Lower lobe of right lung (tissue), 2 donors: ENCODE data around the gene TOMM40L. TPM values are rescaled to one million over a fixed set of nuclear protein-coding genes. Genes with fewer than 3 reads are reported as not detected.

Experiments used
- ATAC-seq, 2 donors: fragments of 200-7000 bp; cut with Tn5 transposase; one replicate each; pipeline ENCODE4 v1.9.1; 2020 to 2022; ENCODE audit warnings: mild to moderate bottlenecking in 2 of 2, moderate library complexity in 2 of 2
- DNase-seq: peaks from one replicate; pipeline ENCODE4 v3.0.0-alpha.2; 2020
- H3K27ac ChIP-seq: fragments of 200-600 bp; one replicate; pipeline ENCODE4 v1.8.0; 2022
- H3K27me3 ChIP-seq: fragments of 200-600 bp; one replicate; pipeline ENCODE4 v1.8.0; 2022; ENCODE audit warnings: low read depth
- H3K36me3 ChIP-seq: fragments of 200-600 bp; one replicate; pipeline ENCODE4 v1.8.0; 2022; ENCODE audit warnings: mild to moderate bottlenecking
- H3K4me1 ChIP-seq: fragments of 200-600 bp; one replicate; pipeline ENCODE4 v1.8.0; 2022
- H3K4me3 ChIP-seq: fragments of 200-600 bp; one replicate; pipeline ENCODE4 v1.8.0; 2022; ENCODE audit warnings: mild to moderate bottlenecking
- H3K9me3 ChIP-seq: fragments of 200-600 bp; one replicate; pipeline ENCODE4 v1.8.0; 2022
- intact Hi-C: fragments of 100-400 bp; cut with DNase I; formaldehyde crosslinking; loops from one replicate; pipeline ENCODE4 v1.11.0; 2022
- total RNA-seq: library from RNA; stranded (reverse); fragmentation: NEBNext Ultra II Directional; extraction: Animal tissue kit (Norgen Biotek cat#: 25700); gene quantifications from one replicate; pipeline ENCODE4 v1.2.1, GENCODE V29; 2021
- TF ChIP-seq, protein P1 (sequence below): fragments of 200-600 bp; IDR thresholded peaks from one replicate; pipeline ENCODE4 v1.8.0; 2022; ENCODE audit warnings: antibody characterized with exemption, mild to moderate bottlenecking
- donor health status: DM: no; HTN: yes; CAD: no; lungs with severe emphysema.

Gene TOMM40L
- total RNA-seq, 1 donor from 2014 or later, result 11.6 TPM

DNA sequence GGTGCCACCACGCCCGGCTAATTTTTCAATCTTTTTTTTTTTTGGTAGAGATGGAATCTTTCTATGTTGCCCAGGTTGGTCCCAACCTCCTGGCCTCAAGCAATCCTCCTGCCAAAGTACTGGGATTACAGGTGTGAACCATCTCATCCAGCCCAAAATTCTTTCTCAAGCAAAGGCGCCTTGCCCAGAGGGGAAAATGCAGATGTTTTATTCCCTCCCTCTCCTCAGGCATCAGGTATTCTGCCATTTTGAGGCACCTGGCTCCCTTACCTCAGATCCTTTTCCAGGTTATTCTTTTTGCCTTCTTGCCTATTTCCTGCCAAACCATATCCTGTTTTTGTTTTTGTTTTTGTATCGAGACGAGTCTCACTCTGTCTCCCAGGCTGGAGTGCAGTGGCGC is 37.5 kb upstream of the TOMM40L start:
- intact Hi-C loops, result no loop called here
- Histone ChIP-seq H3K4me3 (no peak overlapping the region), H3K36me3 (peaks cover 7% of the 10 kb centered on the region), H3K27ac (no peak overlapping the region), H3K4me1 (peaks cover 51% of the 10 kb centered on the region), H3K9me3 (no peaks in the 10 kb centered on the region), H3K27me3 (no peaks in the 10 kb centered on the region)
- no peak for DNase-seq
- no peak for ATAC-seq
- TF ChIP-seq, protein P1, sequence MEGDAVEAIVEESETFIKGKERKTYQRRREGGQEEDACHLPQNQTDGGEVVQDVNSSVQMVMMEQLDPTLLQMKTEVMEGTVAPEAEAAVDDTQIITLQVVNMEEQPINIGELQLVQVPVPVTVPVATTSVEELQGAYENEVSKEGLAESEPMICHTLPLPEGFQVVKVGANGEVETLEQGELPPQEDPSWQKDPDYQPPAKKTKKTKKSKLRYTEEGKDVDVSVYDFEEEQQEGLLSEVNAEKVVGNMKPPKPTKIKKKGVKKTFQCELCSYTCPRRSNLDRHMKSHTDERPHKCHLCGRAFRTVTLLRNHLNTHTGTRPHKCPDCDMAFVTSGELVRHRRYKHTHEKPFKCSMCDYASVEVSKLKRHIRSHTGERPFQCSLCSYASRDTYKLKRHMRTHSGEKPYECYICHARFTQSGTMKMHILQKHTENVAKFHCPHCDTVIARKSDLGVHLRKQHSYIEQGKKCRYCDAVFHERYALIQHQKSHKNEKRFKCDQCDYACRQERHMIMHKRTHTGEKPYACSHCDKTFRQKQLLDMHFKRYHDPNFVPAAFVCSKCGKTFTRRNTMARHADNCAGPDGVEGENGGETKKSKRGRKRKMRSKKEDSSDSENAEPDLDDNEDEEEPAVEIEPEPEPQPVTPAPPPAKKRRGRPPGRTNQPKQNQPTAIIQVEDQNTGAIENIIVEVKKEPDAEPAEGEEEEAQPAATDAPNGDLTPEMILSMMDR, result no peak

DNA sequence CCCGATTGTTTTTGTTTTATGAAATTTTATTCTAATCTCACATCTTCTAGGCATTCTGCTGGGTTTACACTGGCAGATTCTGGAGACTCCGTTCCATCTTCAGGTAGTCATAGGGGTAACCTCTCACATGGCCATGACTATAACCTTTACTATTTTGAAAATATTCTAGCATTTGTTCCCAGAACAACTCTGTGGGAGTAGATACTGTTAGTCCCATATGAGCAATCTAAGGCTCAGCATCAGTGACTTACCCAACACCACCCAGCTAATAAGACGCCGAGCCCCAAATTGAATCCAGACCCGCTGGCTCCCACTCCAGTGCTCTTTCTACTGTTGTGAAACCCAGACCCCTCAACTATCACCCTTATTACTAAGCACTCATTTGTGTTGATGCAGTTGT is 36.8 kb upstream of the TOMM40L start:
- no peak for ATAC-seq
- DNase-seq, result no peak
- peaks cover 7% of the 10 kb centered on the region for H3K36me3 ChIP-seq
- H3K9me3 ChIP-seq, result no peaks in the 10 kb centered on the region
- H3K27me3 ChIP-seq, result no peaks in the 10 kb centered on the region
- intact Hi-C loops, result no loop called here
- H3K4me1 ChIP-seq, result peaks cover 49% of the 10 kb centered on the region
- no peak overlapping the region for H3K4me3 ChIP-seq
- TF ChIP-seq, protein P1, result no peak
- no peak overlapping the region for H3K27ac ChIP-seq

DNA sequence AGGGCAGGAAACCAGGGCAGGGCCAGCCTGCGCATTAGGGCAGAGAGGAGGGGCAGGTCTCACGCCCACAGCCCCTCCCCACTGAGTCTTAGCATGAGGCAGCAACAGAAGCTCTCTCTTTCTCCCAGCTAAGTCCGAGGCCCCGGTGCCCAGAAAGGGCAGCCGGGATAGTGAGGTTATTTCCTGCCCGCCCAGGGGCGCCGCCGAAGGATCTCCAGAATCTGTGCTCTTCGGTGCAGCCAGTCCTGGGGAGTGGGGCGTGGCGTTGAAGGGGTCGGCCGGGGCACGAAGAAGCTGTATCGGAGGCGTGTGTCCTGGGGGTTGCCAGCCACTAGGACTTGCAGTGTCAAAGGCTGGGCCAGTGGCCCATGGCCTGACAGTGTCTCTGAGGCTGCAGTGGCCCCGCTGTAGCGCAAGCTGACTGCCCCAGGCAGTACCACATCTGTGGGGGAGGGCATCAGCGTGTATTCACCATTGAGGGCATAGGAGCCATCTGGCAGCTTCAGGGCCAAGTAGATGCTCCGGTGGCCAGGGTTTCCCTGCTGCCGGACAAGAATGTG is 34.8 kb upstream of the TOMM40L start:
- TF ChIP-seq, protein P1, result no peak
- Histone ChIP-seq H3K27ac (no peak overlapping the region), H3K36me3 (peaks cover 7% of the 10 kb centered on the region), H3K9me3 (no peaks in the 10 kb centered on the region), H3K4me1 (peaks cover 45% of the 10 kb centered on the region), H3K4me3 (no peak overlapping the region), H3K27me3 (no peaks in the 10 kb centered on the region)
- ATAC-seq (no peak), DNase-seq (no peak)
- intact Hi-C loops, result no loop called here

DNA sequence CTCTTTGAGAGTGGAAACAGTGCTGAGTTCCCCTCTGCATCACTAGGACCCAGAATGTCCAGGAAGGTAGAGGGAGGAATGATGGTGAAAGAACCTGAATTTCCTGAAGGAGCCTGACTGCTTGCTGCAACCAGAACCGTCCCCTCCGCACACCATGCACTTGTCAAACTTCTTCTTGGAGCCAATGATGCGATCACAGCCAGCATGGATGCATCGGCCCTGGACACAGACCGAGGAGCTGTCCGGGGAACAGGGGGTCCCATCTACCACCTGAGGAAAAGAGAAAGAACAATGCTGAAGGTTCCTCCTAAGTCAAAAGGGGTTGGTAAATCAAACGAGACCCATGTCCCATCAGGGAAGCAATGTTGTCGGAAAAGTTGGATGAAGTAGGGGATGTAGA is 33.9 kb upstream of the TOMM40L start:
- H3K27me3 ChIP-seq, result no peaks in the 10 kb centered on the region
- no peak overlapping the region for H3K27ac ChIP-seq
- DNase-seq (no peak), ATAC-seq (no peak)
- peaks cover 45% of the 10 kb centered on the region for H3K4me1 ChIP-seq
- no peaks in the 10 kb centered on the region for H3K9me3 ChIP-seq
- no peak overlapping the region for H3K4me3 ChIP-seq
- intact Hi-C loops, result no loop called here
- peaks cover 7% of the 10 kb centered on the region for H3K36me3 ChIP-seq
- TF ChIP-seq, protein P1, result no peak

DNA sequence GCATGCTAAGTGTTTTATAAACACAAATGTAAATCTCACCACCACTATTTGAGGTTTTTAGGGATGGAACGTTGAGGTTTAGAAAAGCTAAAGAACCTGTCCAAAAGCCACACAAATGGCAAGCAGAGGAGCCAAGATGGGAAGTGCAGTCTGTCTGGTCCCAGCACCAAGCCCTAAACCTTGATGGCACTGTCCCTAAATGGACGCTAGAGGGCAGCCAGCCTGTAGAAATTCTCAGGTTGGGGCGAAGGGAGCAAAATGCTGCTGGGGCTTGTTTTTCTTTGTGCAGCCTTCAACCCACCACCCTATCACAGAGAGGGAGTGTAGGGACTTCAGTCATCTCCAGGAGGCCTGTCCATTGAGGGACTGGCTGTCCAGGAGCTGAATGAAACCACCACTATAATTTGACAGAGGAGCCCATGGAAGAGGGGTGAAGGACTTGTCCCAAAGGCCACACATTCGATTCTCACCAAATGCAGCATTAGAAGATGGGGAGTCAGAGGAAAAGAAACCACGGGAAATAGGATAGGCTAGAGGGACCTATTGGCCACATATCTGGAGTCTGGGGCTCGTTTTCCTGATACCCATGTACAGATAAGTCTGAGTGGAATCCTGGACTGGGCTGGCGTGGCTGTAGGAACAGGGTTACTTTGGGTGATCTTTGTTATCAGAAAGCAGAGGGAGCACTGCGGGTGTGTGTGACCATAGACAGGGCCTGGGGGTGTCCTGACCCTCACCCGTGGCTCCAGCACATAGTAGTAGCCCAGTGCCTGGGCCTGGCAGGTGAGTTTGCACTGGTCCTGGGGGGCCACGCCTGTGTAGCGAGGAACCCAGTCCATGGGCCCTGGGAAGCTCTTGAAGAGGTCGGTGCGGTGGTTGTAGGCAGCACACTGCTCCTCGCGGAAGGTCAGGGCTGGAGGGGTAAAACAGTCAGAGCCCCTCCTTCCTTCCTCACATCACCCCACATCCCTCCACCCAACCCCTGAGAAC is 33.1 kb upstream of the TOMM40L start:
- intact Hi-C loops, result no loop called here
- no peak overlapping the region for H3K27ac ChIP-seq
- H3K9me3 ChIP-seq, result no peaks in the 10 kb centered on the region
- peak; percentile 77 to 78 for ATAC-seq
- TF ChIP-seq, protein P1, result peak; percentile 93
- H3K4me3 ChIP-seq, result no peak overlapping the region
- peaks cover 7% of the 10 kb centered on the region for H3K36me3 ChIP-seq
- H3K27me3 ChIP-seq, result no peaks in the 10 kb centered on the region
- no peak for DNase-seq
- peaks cover 50% of the 10 kb centered on the region for H3K4me1 ChIP-seq
